ENCODE measurements around the gene OR6N1. TPM values are rescaled to one million over a fixed set of nuclear protein-coding genes. Genes with fewer than 3 reads are reported as not detected.

Gene OR6N1
- total RNA-seq, 4 donors from 2014 or later = not detected

GRCh38 chr1:158814970-158815369 lies 43.0 kb upstream of the OR6N1 start:
- Histone ChIP-seq H3K36me3 (no peaks in the 10 kb centered on the region), H3K4me3 (no peak overlapping the region), H3K4me1 (no peaks in the 10 kb centered on the region), H3K27me3 (no peaks in the 10 kb centered on the region), H3K27ac (no peak overlapping the region), H3K9me3 (no peaks in the 10 kb centered on the region)
- DNase-seq = no peak
- no peak for TF ChIP-seq POLR2A (IDR thresholded peaks at IDR 0.05)
- TF ChIP-seq CTCF (IDR thresholded peaks at IDR 0.05) = no peak

- TF ChIP-seq POLR2A (IDR thresholded peaks at IDR 0.05) (no peak), CTCF (IDR thresholded peaks at IDR 0.05) (no peak)
- Histone ChIP-seq H3K36me3 (no peaks in the 10 kb centered on the region), H3K27ac (no peak overlapping the region), H3K9me3 (no peaks in the 10 kb centered on the region), H3K4me1 (no peaks in the 10 kb centered on the region), H3K27me3 (no peaks in the 10 kb centered on the region), H3K4me3 (no peak overlapping the region)
- no peak for DNase-seq
Observed at GRCh38 chr1:158813164-158813563, 41.2 kb upstream of the OR6N1 start.

GRCh38 chr1:158812336-158812735 lies 40.3 kb upstream of the OR6N1 start:
- no peaks in the 10 kb centered on the region for H3K27me3 ChIP-seq
- no peak overlapping the region for H3K27ac ChIP-seq
- no peaks in the 10 kb centered on the region for H3K4me1 ChIP-seq
- H3K4me3 ChIP-seq = no peak overlapping the region
- H3K9me3 ChIP-seq = no peaks in the 10 kb centered on the region
- no peak for DNase-seq
- H3K36me3 ChIP-seq = no peaks in the 10 kb centered on the region
- no peak for TF ChIP-seq CTCF (IDR thresholded peaks at IDR 0.05)
- no peak for TF ChIP-seq POLR2A (IDR thresholded peaks at IDR 0.05)

GRCh38 chr1:158810311-158810710 lies 38.3 kb upstream of the OR6N1 start:
- H3K4me1 ChIP-seq = no peaks in the 10 kb centered on the region
- TF ChIP-seq POLR2A (IDR thresholded peaks at IDR 0.05) (no peak), CTCF (IDR thresholded peaks at IDR 0.05) (no peak)
- H3K4me3 ChIP-seq = no peak overlapping the region
- H3K27ac ChIP-seq = no peak overlapping the region
- DNase-seq = no peak
- no peaks in the 10 kb centered on the region for H3K9me3 ChIP-seq
- H3K27me3 ChIP-seq = no peaks in the 10 kb centered on the region
- no peaks in the 10 kb centered on the region for H3K36me3 ChIP-seq

GRCh38 chr1:158809862-158810261 lies 37.9 kb upstream of the OR6N1 start:
- Histone ChIP-seq H3K27me3 (no peaks in the 10 kb centered on the region), H3K27ac (no peak overlapping the region), H3K36me3 (no peaks in the 10 kb centered on the region), H3K9me3 (no peaks in the 10 kb centered on the region), H3K4me1 (no peaks in the 10 kb centered on the region), H3K4me3 (no peak overlapping the region)
- no peak for TF ChIP-seq CTCF (IDR thresholded peaks at IDR 0.05)
- TF ChIP-seq POLR2A (IDR thresholded peaks at IDR 0.05) = no peak
- DNase-seq = no peak

GRCh38 chr1:158809256-158809655 lies 37.3 kb upstream of the OR6N1 start:
- TF ChIP-seq CTCF (IDR thresholded peaks at IDR 0.05) = no peak
- TF ChIP-seq POLR2A (IDR thresholded peaks at IDR 0.05) = no peak
- H3K36me3 ChIP-seq = no peaks in the 10 kb centered on the region
- no peak overlapping the region for H3K27ac ChIP-seq
- no peaks in the 10 kb centered on the region for H3K4me1 ChIP-seq
- no peak overlapping the region for H3K4me3 ChIP-seq
- no peaks in the 10 kb centered on the region for H3K9me3 ChIP-seq
- H3K27me3 ChIP-seq = no peaks in the 10 kb centered on the region
- DNase-seq = no peak

Measured in Peyer's patch (tissue), 4 donors.